GM19397 (cell line): Measurements from ENCODE around the gene CDH4.

Experiments used
- ATAC-seq: cut with Tn5 transposase; IDR thresholded peaks from one replicate; pipeline ENCODE4 v1.9.1; 2021; ENCODE audit warnings: mild to moderate bottlenecking, moderate library complexity; ENCODE audit not compliant: unreplicated experiment

Gene CDH4

DNA sequence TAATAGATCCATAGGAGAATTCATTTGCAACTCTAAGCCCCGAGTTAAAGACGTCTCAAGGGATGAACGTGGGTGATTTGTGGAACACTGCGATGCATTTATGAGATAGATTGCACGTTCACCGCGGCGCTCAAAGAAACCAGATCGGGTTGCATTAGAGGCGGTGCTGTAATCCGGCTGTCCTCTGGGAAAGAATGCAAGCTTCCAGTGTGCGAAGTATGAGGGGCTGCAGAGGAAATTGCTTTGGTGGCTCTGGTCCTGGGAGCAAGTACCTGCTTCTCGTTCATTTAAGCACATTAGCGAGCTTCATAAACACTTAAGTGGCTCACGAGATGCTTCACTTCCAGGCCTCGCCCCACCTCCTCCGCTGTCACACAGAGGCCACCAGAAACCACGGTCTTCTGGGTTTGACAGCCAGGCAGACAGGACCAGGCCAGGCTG, 182.3 kb downstream of the CDH4 start:
- ATAC-seq: no peak

DNA sequence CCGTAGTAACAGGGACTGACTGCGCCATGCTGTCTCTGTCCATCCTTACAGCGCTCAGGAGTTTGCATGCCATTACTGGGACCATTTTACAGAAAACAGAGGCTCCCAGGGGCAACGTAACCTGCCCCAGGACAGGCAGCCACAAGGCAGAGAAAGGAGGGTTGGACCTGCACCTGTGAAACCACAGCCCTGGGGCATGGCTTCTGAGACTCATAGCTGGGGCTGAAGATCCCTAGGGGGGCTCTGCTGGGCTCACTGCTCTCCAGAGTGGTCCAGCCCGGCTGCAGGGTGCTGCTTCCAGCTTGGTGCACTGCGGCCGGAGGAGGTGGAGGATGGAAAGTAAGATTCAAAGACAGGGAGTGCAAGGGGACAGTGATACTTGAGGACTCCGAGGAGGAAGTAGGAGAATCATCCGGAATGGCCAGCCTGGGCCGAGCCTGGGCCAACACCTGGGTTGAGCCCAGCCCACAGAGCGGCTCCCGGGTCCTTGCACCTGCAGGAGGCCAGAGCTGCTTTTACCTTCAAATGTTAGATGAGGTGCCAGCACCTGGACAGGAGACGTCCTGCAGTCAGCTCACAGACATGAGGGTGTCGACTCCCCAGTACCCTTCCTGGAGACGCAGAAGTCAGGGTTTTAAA, 183.2 kb downstream of the CDH4 start:
- ATAC-seq: no peak

DNA sequence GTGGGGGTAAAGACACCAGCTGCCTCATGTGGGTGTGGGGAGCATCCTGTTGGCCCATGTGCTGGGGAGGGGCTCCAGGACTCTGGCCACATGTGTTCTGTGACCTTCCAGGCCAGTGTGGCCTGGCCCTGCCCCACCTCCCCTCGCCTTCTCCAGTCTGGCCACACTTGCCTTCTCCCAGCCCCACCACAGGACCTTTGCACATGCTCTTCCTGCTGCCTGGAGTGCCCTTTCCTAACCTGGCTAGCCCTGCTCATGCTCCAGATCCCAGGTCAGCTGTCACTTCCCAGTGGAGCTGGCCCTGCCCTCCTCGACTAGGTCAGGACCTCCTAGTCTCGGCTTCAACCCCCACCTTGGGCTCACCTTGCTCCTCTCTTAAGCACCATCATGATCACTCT, 183.8 kb downstream of the CDH4 start:
- no peak for ATAC-seq

DNA sequence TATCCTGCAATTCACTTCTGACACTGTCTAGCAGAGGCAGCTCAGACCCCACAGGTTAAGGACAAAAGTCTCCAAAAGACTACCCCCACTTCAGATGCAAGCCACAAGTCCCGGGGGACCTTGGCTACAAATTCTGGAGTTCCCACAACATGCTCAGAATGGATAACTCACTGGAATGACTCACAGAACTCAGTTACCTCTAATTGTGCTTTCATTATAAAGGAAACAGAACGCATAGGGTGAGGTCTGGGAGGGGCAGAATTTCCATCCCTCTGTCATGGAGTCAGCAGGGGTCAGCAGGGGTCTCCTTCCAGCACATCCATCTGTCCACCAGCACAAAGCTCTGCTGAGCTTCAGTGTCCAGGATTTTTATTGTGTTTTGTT, 184.2 kb downstream of the CDH4 start:
- ATAC-seq: no peak

DNA sequence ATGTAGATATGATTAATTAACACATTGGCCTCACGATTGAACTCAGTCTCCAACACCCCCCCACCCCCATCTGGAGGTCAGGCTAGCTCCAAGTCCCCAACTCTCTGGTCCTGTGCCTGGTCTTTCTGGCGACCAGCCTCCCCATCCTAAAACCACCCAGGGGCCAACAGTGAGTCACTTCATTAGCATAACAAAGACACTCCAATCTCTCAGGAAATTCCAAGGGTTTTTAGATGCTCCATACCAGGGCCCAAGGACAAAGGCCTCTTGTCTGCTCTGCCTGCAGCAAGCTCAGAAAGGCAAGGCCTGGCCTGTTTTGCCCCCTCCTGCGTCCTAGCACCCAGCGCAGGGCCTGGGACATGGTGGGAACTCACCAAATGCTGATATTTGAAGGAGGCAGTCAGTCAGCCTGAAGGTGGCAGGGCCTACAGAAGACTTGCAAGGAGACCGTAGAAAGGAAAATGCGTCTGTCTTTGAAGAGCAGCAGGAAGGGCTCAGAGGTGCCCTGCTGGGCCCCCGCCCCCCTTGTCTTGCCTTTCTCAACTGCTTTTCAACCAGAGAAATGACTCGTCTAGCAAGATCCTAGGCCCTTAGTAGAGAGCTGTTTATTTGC, 184.7 kb downstream of the CDH4 start:
- no peak for ATAC-seq

DNA sequence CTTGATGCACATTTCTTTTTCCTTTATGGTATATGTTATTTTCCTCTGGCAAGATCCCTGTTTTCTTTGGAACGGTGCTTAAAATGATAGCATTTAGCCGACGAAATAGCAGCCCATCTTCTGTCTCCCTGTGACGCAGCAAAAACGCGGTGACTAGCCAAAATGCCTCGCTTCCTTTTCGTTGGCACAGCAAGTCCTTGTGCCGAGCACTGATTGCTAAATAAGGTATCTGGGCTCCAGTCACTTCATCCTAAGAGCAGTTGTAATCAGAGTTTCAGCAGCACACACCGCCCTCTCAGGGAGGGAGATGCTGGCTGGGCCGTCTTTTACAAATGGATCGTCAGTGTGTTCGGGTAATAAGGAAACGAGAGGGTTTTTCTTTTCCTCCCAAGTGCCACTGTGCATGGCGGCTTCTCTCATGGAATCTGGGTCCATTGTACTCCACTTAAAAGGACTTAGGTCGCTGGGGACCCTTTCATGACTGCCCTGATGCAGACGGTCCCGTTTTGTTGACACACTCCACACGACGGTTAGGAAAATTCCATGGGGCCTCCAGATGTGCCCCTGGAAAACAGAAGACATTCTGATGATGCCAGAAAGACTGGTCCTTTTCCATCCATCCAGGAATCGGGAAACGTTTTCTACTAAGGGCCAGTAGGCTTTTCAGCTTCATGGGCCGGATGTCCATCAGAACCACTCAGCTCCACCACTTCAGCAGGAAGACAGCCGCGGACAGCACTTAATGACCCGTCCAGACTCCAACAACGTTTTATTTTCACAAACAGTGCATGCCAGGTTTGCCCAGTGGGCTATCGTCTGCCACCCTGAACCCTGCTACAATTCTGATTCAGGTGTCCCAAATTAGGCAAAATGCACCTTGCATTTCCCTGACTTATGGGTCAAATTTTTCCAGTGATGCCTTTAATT, 185.5 kb downstream of the CDH4 start:
- no peak for ATAC-seq

DNA sequence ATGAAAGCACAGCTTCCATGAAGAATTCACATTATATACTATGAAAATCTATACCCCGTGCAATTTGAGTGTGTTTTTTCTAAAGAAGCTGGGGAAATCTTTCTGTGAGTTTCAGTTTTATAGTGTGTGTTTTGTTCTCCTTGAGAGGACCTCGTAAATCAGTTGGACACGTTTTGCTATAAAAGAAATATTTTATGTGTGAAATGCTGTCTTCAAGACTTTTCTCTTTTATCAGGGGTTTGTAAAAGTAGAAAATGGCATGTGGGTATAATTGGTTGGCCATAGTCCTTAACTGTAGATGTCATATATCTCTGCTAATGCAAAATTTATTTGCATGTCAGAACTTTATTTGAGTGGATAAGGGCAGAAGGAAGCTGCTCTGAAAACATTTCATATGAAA, 186.2 kb downstream of the CDH4 start:
- ATAC-seq: no peak

DNA sequence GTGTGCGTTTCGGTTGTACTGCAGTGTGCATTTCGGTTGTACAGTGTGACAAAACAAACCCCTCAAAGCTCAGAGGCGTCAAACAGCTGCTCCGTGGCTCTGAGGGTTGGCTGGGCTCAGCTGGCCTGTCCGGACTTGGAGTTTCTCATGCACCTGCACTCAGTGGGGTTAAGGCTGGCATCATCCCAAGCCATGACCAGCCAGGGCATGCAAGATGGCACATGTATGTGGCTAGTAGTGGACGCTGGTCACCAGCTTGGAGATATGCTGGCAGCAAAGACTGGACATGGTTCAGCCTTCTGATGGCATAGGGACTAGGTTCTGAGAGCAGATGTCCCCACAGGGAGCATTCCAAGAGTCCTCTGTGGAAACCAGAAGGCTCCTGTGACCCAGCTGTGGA, 187.2 kb downstream of the CDH4 start:
- ATAC-seq: no peak

DNA sequence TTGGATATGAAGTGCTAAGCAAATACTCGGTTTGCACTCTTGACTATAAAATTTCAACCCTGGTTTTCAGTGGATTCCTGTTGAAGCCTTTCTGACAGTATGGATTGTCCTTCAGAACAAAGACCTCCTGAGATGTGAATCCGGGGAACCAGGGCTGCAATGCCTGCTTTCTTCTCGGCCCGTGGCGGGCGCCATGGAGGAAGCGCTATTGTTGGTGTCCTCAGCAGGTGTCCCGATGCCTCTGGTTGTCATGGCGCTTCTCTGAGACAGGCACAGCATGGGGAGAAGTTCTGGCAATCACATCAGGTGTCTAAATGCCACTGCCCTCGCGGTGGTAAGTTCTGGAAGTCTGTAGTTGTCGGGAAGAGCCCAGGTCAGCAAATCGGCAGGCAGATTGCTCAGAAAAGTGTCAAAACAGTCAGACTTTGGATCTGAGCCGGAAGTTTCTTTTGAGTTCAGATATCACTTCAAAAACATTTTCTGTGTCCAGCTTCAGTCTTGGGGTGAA, 188.5 kb downstream of the CDH4 start:
- no peak for ATAC-seq

DNA sequence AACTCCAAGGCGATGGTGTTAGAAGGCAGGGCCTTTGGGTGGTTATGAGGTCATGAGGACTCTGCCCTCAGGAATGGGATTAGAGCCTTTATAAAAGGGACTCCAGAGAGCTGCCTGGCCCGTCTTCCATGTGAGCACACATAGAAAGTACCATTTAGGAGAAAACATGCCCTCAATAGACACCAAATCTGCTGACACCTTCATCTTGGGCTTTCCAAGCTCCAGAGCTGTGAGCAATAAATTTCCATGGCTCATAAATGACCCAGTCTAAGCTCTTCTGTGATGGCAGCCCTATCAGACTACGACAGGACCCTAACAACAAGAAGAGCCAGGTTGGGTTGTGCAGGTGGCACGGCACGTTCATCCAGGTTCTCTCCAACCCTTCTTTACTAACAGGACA, 189.5 kb downstream of the CDH4 start:
- ATAC-seq: no peak

DNA sequence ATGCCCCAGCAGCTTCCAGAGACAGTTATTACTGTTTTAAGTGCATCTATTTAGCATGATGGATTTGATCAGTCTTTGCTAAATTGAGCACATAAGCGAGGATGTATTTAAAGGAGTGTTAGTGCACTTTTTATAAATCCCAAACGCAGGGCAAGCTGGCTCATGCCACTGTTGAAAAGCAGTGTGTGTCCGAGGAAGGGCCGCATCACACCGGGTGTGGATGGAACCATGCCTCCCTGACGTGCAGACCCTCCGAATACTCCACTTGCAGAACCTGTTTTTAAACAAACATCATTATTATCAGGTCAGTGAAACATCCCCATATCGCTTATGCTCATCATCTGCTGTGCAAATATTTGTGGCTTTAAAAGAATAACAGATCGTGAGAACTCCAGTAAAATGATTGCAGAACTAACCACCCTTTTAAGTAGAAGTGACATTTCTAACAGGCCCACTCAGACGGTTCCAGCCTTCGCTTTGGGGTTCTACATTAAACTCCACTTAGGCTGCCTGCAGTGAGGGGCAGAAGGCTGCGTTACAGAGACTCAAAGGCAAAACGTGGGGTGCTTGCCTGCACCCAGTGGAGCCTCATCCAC, 190.1 kb downstream of the CDH4 start:
- ATAC-seq: no peak

DNA sequence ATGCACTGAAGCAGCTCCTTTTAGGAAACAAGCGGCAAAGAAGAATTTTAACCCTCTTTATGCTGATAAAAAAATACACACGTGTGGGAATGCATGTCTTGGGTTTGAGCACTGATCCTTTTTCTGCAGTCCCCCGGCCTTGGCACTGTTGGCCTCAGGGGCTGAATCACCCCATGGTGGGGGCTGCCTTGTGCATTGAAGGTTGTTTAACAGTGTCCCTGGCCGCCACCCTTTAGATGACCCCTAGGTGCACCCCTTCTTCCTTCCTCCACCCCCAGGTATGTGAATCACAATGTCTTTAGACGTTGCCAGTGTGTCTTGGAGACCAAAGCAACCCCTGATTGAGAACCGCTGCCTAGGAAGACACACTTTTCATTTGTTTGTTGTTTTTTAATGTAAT, 190.7 kb downstream of the CDH4 start:
- ATAC-seq: no peak

DNA sequence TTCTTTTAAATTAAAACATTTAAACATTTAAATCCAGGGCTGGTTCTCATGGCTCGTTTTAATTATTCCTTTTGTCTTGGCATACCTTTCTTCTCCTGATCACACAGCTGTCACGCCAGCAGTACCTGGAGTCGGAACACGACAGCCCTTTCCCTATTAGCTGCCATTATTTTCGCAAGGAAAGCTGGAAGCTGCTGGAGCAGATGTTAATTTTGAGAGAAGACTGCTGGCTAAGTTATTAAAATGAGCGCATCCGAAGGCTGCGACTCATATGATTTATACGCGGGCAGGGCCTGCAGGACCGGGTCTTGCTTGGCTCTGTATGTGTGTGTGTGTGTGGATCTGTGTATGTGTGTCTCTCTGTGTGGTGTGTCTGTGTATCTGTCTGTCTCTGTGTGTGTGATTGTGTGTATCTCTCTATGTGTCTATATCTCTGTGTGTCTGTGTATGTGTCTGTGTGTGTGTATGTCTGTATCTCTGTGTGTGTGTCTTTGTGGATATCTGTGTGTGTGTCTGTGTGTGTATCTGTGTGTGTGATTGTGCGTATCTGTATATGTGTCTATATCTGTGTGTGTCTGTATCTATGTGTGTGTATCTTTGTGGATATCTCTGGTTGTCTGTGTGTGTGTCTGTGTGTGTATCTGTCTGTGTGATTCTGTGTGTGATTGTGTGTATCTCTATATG, 191.5 kb downstream of the CDH4 start:
- no peak for ATAC-seq

DNA sequence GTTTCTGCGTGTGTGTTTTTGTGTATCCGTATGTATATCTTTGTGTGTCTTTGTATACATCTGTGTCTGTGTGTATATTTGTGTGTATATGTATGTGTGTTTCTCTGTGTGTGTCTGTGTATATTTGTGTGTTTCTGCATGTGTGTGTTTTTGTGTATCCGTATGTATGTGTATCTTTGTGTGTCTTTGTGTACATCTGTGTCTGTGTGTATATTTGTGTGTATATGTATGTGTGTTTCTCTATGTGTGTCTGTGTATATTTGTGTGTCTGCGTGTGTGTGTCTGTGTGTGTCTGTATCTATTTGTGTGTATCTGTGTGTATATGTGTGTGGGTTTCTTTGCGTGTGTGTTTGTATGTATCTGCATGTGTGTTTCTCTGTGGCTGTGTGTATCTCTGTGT, 192.6 kb downstream of the CDH4 start:
- ATAC-seq: no peak

DNA sequence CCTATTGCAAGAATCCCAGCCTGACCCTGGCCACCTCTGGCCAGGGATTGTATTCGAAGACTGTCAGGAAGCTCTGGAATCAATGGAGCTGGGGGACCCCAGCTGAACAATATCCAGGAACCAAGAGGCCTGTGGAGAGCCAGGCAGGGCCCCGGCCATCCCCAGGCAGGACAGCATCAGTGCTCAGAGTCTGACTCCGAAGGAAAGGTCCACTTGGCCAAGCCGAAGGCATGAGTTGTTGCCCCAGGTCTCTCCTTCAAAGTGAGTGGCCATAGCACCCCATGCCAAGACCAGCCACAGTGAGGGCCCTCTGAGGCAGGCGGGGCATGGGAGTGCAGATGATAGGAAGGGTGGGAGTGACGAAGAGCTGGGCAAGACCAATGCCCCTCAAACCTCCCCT, 193.1 kb downstream of the CDH4 start:
- no peak for ATAC-seq

DNA sequence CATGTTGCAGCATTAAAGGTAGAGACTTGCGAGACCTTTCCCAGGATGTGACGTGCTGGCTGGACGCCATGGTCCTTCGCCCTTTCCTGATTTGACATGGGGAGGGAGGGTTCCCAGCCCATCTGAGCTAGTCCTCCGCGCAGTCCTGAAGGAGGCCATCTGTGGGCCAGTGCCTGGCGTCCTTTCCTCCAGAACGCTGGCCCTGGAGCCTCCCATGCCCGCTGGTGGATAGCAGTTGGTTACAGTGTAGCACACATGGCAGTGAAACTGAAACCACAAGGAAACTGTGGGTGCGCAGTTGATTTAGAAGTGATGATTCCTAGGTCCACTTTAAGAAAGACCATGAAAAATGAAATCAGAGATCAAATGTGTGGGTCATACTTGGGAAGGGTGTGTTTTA, 193.7 kb downstream of the CDH4 start:
- no peak for ATAC-seq

DNA sequence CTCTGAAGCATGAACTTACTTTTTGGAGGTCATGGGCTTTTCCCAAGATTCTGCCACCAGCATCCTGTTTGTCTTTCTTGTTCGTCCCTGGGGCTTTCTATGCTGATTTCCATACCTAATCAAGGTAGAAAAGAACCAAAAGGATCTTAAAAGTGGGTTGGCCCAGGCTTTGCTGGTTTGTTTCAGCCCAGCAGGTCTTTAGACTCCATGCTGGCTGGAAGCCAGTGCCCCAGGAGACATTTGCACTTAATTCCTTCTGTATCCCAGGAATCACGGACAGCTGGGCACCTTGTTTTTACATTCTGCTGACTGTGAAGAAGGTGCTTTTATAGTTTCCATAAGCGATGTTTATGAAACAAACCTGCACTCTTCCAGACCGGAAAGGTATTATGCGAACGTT, 195.9 kb downstream of the CDH4 start:
- ATAC-seq: no peak

DNA sequence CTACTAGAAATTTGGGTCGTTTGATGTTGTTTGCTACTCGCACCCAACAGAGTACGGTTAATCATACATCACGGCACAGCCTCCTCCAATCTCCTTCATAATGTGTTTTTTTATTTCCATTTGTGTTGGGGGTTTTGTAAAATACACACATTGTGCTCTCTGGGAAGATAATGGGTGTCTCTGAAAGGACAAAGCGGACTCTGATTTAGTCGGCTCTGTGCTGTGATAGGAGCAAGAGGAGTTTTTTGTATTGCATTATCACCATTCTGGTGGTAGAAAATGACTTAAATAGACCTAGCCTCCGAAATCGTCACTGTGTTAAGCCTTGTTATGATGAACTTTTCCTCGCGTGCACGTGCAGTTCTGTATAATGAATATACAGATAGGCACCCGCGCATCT, 196.3 kb downstream of the CDH4 start:
- ATAC-seq: no peak

DNA sequence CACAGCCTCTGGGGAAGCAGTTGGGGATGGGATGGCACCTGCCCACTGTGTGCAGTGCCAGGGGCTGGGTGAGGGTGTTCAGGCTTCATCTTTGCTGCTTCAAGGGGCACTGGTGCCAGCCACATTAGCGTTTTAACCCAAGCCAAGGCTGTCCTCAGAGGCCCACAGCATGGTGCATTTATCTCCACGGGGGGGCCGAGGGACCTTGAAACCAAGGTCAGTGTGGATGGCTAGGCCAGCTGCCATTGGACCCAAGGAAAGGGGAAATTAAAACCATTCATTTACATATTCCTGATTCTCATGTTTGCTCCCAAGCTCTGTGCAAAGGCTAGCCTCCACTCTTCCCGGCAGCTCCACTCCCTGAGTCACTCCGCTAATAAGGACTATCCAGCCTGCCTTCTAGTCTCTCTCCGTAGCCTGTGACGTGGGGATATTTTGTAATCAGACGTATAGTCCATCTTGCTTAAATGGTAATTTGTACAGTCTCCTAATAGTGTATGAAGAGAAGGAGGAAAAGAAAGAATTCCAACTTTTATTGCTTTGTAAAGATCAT, 197.1 kb downstream of the CDH4 start:
- ATAC-seq: no peak

DNA sequence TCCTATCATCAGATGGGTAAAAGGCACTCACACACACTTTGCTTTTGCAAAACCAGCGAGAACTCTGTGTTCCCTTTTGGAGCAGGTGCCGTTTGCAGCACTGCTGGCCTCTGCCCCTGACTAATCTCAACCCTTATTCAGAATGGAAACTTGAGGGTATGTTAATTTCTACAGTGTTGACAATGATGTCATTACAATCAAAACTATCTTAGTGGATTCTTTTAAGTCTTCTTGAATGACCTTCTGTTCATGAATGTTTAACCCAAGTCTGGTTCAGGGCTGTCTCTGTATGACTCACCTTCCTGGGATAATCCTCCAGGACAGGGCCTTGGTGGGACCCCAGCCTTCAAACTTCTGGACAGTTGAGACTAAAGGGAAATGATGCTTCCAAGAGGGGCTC, 197.9 kb downstream of the CDH4 start:
- no peak for ATAC-seq

DNA sequence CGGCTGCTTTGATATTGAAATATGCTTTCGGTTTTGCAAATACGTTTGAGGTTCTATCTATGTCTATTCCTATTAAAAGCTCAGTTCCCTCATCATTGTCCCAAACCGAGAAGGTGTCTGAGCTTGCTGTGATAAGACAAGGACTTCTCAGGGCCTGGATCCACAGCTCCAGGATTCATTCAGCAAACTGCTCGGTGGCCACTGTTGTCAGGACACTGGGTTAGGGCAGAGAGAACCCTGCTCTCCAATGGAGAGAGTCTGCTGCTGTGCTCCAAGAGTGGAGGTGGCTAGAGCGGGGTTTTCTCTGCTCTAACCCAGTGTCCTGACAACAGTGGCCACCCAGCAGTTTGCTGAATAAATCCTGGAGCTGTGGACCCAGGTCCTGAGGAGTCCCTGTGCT, 198.5 kb downstream of the CDH4 start:
- ATAC-seq: no peak
